Measurements from ENCODE around the gene LSAMP. TPM values are rescaled to one million over a fixed set of nuclear protein-coding genes. Genes with fewer than 3 reads are reported as not detected.

Gene LSAMP
- total RNA-seq, 1 experiment from 2014 or later, result 3.1 TPM

DNA sequence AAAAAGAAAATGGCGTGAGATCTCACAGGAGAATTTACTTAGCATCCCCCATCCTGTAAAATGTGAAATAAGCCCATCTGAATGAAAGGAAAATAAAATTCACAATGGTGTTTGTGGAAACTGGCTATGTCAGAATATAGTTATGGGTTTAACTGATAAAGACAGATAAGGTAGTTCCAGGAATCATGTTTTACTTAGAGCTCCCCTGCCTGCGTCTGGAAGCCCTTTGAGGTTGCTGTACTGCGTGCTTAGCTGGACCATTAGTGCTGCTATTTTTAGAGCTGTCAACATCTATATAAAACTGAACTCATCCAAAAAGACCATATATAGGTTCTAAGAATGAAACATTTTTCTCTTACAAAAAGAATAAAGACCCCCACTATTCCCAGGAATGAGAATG, 130.8 kb downstream of the LSAMP start:
- H3K4me1 ChIP-seq (ENCODE audit: control insufficient read depth, insufficient read depth, low read length), result no peaks in the 10 kb centered on the region
- no peaks in the 10 kb centered on the region for H3K27me3 ChIP-seq (ENCODE audit: control insufficient read depth, insufficient read depth, low read length)
- no peaks in the 10 kb centered on the region for H3K9me3 ChIP-seq (ENCODE audit: control insufficient read depth, insufficient read depth, low read depth, low read length)
- no peak overlapping the region for H3K4me3 ChIP-seq (ENCODE audit: low read depth in 2 of 2, low read length in 2 of 2)
- in situ Hi-C loops (cut with HindIII; ENCODE audit: low pct_unique_long_range_greater_than_20kb, low sequenced_read_pairs) (no loop called here), intact Hi-C loops (cut with micrococcal nuclease; ENCODE audit: unreplicated experiment) (no loop called here)
- no peak overlapping the region for H3K27ac ChIP-seq (ENCODE audit: low read length)
- TF ChIP-seq, protein P1, sequence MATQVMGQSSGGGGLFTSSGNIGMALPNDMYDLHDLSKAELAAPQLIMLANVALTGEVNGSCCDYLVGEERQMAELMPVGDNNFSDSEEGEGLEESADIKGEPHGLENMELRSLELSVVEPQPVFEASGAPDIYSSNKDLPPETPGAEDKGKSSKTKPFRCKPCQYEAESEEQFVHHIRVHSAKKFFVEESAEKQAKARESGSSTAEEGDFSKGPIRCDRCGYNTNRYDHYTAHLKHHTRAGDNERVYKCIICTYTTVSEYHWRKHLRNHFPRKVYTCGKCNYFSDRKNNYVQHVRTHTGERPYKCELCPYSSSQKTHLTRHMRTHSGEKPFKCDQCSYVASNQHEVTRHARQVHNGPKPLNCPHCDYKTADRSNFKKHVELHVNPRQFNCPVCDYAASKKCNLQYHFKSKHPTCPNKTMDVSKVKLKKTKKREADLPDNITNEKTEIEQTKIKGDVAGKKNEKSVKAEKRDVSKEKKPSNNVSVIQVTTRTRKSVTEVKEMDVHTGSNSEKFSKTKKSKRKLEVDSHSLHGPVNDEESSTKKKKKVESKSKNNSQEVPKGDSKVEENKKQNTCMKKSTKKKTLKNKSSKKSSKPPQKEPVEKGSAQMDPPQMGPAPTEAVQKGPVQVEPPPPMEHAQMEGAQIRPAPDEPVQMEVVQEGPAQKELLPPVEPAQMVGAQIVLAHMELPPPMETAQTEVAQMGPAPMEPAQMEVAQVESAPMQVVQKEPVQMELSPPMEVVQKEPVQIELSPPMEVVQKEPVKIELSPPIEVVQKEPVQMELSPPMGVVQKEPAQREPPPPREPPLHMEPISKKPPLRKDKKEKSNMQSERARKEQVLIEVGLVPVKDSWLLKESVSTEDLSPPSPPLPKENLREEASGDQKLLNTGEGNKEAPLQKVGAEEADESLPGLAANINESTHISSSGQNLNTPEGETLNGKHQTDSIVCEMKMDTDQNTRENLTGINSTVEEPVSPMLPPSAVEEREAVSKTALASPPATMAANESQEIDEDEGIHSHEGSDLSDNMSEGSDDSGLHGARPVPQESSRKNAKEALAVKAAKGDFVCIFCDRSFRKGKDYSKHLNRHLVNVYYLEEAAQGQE (IDR thresholded peaks at IDR 0.05; ENCODE audit: insufficient read depth in 1 of 2, low read depth in 2 of 2, low read length in 1 of 2), result no peak
- no TSS peak for BruUV-seq (replicated peaks)
- ChIA-PET CTCF (no interaction called here), POLR2A (no interaction called here)
- ATAC-seq (no peak), DNase-seq (ENCODE audit: low read depth, low spot score) (no peak)
- H3K36me3 ChIP-seq (ENCODE audit: control insufficient read depth, insufficient read depth, low read length), result no peaks in the 10 kb centered on the region

DNA sequence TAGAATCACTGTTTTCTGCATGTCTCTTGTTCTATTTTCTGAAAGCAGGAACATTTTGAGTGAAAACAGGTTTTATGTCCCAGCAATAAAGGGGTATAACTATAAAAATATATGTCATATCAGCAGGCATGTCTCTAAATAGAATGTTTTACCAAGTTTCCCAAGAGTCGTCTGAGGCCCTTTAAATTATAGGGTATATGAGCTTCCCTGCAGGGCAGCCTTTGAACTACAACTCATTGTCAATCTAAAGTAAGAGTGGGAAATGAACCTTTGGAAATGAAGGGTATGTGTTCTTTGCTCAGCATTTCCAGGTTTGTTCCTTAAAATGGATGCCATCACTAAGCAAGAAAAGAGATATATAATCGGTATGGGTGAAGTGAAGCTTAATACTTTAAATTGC, 138.6 kb downstream of the LSAMP start:
- DNase-seq (ENCODE audit: low read depth, low spot score) (no peak), ATAC-seq (no peak)
- Histone ChIP-seq H3K36me3 (ENCODE audit: control insufficient read depth, insufficient read depth, low read length) (no peaks in the 10 kb centered on the region), H3K27ac (ENCODE audit: low read length) (no peak overlapping the region), H3K9me3 (ENCODE audit: control insufficient read depth, insufficient read depth, low read depth, low read length) (no peaks in the 10 kb centered on the region), H3K4me1 (ENCODE audit: control insufficient read depth, insufficient read depth, low read length) (no peaks in the 10 kb centered on the region), H3K27me3 (ENCODE audit: control insufficient read depth, insufficient read depth, low read length) (no peaks in the 10 kb centered on the region), H3K4me3 (ENCODE audit: low read depth in 2 of 2, low read length in 2 of 2) (no peak overlapping the region)
- no TSS peak for BruUV-seq (replicated peaks)
- ChIA-PET CTCF (no interaction called here), POLR2A (no interaction called here)
- TF ChIP-seq POLR2AphosphoS5 (IDR thresholded peaks at IDR 0.05; ENCODE audit: low read depth, low read length) (no peak), TCF7L2 (IDR thresholded peaks at IDR 0.05; ENCODE audit: low read depth, low read length) (no peak), SIN3A (IDR thresholded peaks at IDR 0.05; ENCODE audit: borderline replicate concordance, insufficient read depth, low read depth, low read length) (no peak)
- TF ChIP-seq, protein P2, sequence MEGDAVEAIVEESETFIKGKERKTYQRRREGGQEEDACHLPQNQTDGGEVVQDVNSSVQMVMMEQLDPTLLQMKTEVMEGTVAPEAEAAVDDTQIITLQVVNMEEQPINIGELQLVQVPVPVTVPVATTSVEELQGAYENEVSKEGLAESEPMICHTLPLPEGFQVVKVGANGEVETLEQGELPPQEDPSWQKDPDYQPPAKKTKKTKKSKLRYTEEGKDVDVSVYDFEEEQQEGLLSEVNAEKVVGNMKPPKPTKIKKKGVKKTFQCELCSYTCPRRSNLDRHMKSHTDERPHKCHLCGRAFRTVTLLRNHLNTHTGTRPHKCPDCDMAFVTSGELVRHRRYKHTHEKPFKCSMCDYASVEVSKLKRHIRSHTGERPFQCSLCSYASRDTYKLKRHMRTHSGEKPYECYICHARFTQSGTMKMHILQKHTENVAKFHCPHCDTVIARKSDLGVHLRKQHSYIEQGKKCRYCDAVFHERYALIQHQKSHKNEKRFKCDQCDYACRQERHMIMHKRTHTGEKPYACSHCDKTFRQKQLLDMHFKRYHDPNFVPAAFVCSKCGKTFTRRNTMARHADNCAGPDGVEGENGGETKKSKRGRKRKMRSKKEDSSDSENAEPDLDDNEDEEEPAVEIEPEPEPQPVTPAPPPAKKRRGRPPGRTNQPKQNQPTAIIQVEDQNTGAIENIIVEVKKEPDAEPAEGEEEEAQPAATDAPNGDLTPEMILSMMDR (IDR thresholded peaks at IDR 0.05), result no peak
- TF ChIP-seq, protein P1 (IDR thresholded peaks at IDR 0.05; ENCODE audit: insufficient read depth in 1 of 2, low read depth in 2 of 2, low read length in 1 of 2), result no peak
- intact Hi-C loops (cut with micrococcal nuclease; ENCODE audit: unreplicated experiment), result no loop called here
- in situ Hi-C loops (cut with HindIII; ENCODE audit: low pct_unique_long_range_greater_than_20kb, low sequenced_read_pairs), result no loop called here
